ENCODE measurements around the gene INTS4.

The INTS4 gene

GRCh38 chr11:78031629-78032028 is 37.2 kb upstream of the INTS4 start:
- no peaks in the 10 kb centered on the region for H3K9me3 ChIP-seq (ENCODE audit: control insufficient read depth, insufficient read depth, low read depth, low read length)
- no peaks in the 10 kb centered on the region for H3K4me1 ChIP-seq (ENCODE audit: control insufficient read depth, insufficient read depth, low read length)
- ChIA-PET CTCF (interaction anchor here (1.4 to 3.0 kb wide), 2 partner anchors 14 to 16 kb away, joined by 6 to 9 read pairs; no protein-coding TSS in a partner anchor), POLR2A (no interaction called here)
- H3K27ac ChIP-seq (ENCODE audit: extremely low read depth, low read depth, low read length): no peak overlapping the region; the same call in 1 of the 2 replicates
- no peak overlapping the region for H3K4me3 ChIP-seq (ENCODE audit: low read depth, low read length)
- H3K36me3 ChIP-seq (ENCODE audit: control insufficient read depth in 2 of 2, insufficient read depth in 1 of 2, low read length in 2 of 2): no peaks in the 10 kb centered on the region
- peak; percentile 24; the same call in 1 of the 2 replicates for TF ChIP-seq OSR2 (tag by site-specific recombination; IDR thresholded peaks at IDR 0.05)
- TF ChIP-seq ZFP37 (tag by site-specific recombination; IDR thresholded peaks at IDR 0.05): no peak
- TF ChIP-seq FEZF1 (tag by site-specific recombination; IDR thresholded peaks at IDR 0.05): peak; percentile 89

DNA sequence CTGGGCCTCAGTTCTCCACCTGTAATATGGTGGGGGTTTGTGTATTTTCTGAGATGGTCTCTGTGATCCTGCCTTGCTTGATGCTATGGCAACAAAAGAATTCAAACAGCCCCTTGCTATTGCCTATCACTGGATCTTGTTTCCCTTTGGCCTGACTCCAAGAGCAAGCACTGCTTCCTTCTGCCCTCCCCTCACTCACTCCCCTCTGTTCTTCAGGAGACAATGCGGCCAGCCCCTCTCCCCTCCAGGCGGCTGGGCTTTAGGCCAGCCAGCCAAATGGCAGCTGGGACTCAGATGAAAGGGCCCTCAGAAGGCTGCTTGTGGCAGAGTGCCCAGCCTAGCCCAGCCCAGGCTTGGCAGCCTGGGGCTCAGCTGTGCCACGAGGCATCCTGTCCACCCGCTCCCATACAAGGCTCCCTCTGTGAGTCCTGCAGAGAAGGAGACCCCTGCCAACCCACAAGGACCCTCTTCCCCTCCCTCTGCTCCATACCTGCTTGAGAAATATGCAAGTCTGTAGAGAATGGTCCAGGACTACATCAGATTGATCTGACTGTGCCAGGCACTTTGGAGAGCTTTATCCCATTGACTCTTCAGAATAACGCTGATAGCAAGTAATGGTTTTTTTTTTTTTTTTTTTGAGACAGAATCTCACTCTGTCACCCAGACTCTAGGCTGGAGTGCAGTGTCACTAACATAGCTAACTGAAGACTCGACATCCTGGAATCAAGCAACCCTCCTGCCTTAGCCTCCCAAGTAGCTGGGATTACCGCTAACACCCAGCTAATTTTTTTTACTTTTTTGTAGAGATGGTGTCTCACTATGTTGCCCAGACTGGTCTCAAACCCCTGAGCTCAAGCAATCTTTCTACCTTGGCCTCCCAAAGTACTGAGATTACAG is 36.2 kb upstream of the INTS4 start:
- POLR2A ChIA-PET: interaction anchor here (0.6 kb wide), 1 partner anchor 9 kb away, joined by 4 read pairs; no protein-coding TSS in a partner anchor
- CTCF ChIA-PET: interaction anchor here (0.6 to 3.0 kb wide), 4 partner anchors 12 to 539 kb away, joined by 3 to 9 read pairs (median 5); no protein-coding TSS in a partner anchor
- no peak overlapping the region for H3K27ac ChIP-seq (ENCODE audit: extremely low read depth, low read depth, low read length)
- TF ChIP-seq ZNF658 (tag by site-specific recombination; IDR thresholded peaks at IDR 0.05) (no peak), ZNF549 (tag by site-specific recombination; IDR thresholded peaks at IDR 0.05) (no peak), ZNF157 (tag by site-specific recombination; IDR thresholded peaks at IDR 0.05) (no peak), ZNF184 (tag by site-specific recombination; IDR thresholded peaks at IDR 0.05) (no peak), ZNF174 (tag by site-specific recombination; IDR thresholded peaks at IDR 0.05) (no peak), ZSCAN30 (tag by site-specific recombination; IDR thresholded peaks at IDR 0.05) (peak; percentile 67; the same call in 1 of the 2 replicates), ZFHX2 (tag by site-specific recombination; conservative IDR thresholded peaks at IDR 0.05) (no peak), ZNF404 (tag by site-specific recombination; IDR thresholded peaks at IDR 0.05) (no peak), KLF7 (tag by site-specific recombination; IDR thresholded peaks at IDR 0.05; ENCODE audit: borderline replicate concordance) (no peak), ZNF169 (tag by site-specific recombination; IDR thresholded peaks at IDR 0.05) (no peak), KLF1 (tag by site-specific recombination; IDR thresholded peaks at IDR 0.05) (no peak), BCL11A (tag by site-specific recombination; IDR thresholded peaks at IDR 0.05; ENCODE audit: low read depth) (no peak), ZNF433 (tag by site-specific recombination; IDR thresholded peaks at IDR 0.05; ENCODE audit: low read depth) (no peak), KLF16 (tag by site-specific recombination; IDR thresholded peaks at IDR 0.05) (no peak), SCRT1 (tag by site-specific recombination; IDR thresholded peaks at IDR 0.05; ENCODE audit: borderline replicate concordance) (no peak), PRDM1 (tag by site-specific recombination; IDR thresholded peaks at IDR 0.05) (no peak), ZNF501 (tag by site-specific recombination; IDR thresholded peaks at IDR 0.05) (no peak), ZFP69B (tag by site-specific recombination; IDR thresholded peaks at IDR 0.05) (no peak), ZNF214 (tag by site-specific recombination; IDR thresholded peaks at IDR 0.05; ENCODE audit: borderline replicate concordance) (no peak), TRIM28 (IDR thresholded peaks at IDR 0.05; ENCODE audit: borderline replicate concordance, low read length) (no peak), FEZF1 (tag by site-specific recombination; IDR thresholded peaks at IDR 0.05) (peak; percentile 99), WT1 (tag by site-specific recombination; IDR thresholded peaks at IDR 0.05) (0 out of 2 replicates have a peak, but pooled peaks have one; percentile 20), ZIC2 (tag by site-specific recombination; IDR thresholded peaks at IDR 0.05) (peak; percentile 26; the same call in 1 of the 2 replicates), ZNF16 (tag by site-specific recombination; IDR thresholded peaks at IDR 0.05; ENCODE audit: low read depth) (no peak), ZNF514 (tag by site-specific recombination; IDR thresholded peaks at IDR 0.05) (no peak), GLI2 (tag by site-specific recombination; IDR thresholded peaks at IDR 0.05; ENCODE audit: borderline replicate concordance, low read depth) (no peak), ZNF571 (tag by site-specific recombination; IDR thresholded peaks at IDR 0.05) (no peak), ZBTB8A (tag by site-specific recombination; IDR thresholded peaks at IDR 0.05) (peak; percentile 76)
- TF ChIP-seq, protein P1, sequence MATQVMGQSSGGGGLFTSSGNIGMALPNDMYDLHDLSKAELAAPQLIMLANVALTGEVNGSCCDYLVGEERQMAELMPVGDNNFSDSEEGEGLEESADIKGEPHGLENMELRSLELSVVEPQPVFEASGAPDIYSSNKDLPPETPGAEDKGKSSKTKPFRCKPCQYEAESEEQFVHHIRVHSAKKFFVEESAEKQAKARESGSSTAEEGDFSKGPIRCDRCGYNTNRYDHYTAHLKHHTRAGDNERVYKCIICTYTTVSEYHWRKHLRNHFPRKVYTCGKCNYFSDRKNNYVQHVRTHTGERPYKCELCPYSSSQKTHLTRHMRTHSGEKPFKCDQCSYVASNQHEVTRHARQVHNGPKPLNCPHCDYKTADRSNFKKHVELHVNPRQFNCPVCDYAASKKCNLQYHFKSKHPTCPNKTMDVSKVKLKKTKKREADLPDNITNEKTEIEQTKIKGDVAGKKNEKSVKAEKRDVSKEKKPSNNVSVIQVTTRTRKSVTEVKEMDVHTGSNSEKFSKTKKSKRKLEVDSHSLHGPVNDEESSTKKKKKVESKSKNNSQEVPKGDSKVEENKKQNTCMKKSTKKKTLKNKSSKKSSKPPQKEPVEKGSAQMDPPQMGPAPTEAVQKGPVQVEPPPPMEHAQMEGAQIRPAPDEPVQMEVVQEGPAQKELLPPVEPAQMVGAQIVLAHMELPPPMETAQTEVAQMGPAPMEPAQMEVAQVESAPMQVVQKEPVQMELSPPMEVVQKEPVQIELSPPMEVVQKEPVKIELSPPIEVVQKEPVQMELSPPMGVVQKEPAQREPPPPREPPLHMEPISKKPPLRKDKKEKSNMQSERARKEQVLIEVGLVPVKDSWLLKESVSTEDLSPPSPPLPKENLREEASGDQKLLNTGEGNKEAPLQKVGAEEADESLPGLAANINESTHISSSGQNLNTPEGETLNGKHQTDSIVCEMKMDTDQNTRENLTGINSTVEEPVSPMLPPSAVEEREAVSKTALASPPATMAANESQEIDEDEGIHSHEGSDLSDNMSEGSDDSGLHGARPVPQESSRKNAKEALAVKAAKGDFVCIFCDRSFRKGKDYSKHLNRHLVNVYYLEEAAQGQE (tag by site-specific recombination; IDR thresholded peaks at IDR 0.05): no peak

More for the DNA sequence above, 36.2 kb upstream of the INTS4 start:
- Histone ChIP-seq H3K4me1 (ENCODE audit: control insufficient read depth, insufficient read depth, low read length) (no peaks in the 10 kb centered on the region), H3K4me3 (ENCODE audit: low read depth, low read length) (no peak overlapping the region), H3K9me3 (ENCODE audit: control insufficient read depth, insufficient read depth, low read depth, low read length) (no peaks in the 10 kb centered on the region), H3K36me3 (ENCODE audit: control insufficient read depth in 2 of 2, insufficient read depth in 1 of 2, low read length in 2 of 2) (no peaks in the 10 kb centered on the region)
